Smooth muscle cell (in vitro differentiated cells): ENCODE results near the gene THAP2. TPM values are rescaled to one million over a fixed set of nuclear protein-coding genes. Genes with fewer than 3 reads are reported as not detected.

Source experiments
- DNase-seq: peaks from one replicate; lab custom pipeline; 2025; ENCODE audit not compliant: unreplicated experiment; lab: John Stamatoyannopoulos, UW
- H2AFZ ChIP-seq: fragments of 200-600 bp; sonication (generic); 2 replicates; pipeline ENCODE4 v1.6.0; 2016; ENCODE audit warnings: antibody characterized with exemption, low read depth, mild to moderate bottlenecking
- H3F3A ChIP-seq: fragments of 200-600 bp; sonication (generic); 2 replicates; pipeline ENCODE4 v1.6.0; 2017; ENCODE audit warnings: antibody characterized with exemption, low read depth
- H3K27ac ChIP-seq: fragments of 200-600 bp; sonication (generic); 2 replicates; pipeline ENCODE4 v1.5.1; 2016; ENCODE audit warnings: low read depth, mild to moderate bottlenecking
- H3K27me3 ChIP-seq: fragments of 200-600 bp; sonication (generic); 2 replicates; pipeline ENCODE4 v1.6.1; 2016; ENCODE audit warnings: low read depth, mild to moderate bottlenecking
- H3K36me3 ChIP-seq: fragments of 200-600 bp; sonication (generic); 2 replicates; pipeline ENCODE4 v1.5.1; 2016; ENCODE audit warnings: low read depth
- H3K4me1 ChIP-seq: fragments of 200-600 bp; sonication (generic); 2 replicates; pipeline ENCODE4 v1.5.1; 2016; ENCODE audit warnings: low read depth
- H3K4me2 ChIP-seq: fragments of 200-600 bp; sonication (generic); 2 replicates; pipeline ENCODE4 v1.6.0; 2016; ENCODE audit warnings: mild to moderate bottlenecking
- H3K4me3 ChIP-seq: fragments of 200-600 bp; sonication (generic); 2 replicates; pipeline ENCODE4 v1.5.1; 2016; ENCODE audit warnings: mild to moderate bottlenecking
- H3K79me2 ChIP-seq: fragments of 200-600 bp; sonication (generic); 2 replicates; pipeline ENCODE4 v1.6.0; 2016; ENCODE audit warnings: low read depth, mild to moderate bottlenecking
- H3K9ac ChIP-seq: fragments of 200-600 bp; sonication (generic); 2 replicates; pipeline ENCODE4 v1.6.0; 2016; ENCODE audit warnings: low read depth
- H3K9me3 ChIP-seq: fragments of 200-600 bp; sonication (generic); replicated peaks from 2 replicates; pipeline ENCODE4 v1.5.1; 2016; ENCODE audit warnings: low read depth
- H4K20me1 ChIP-seq: fragments of 200-600 bp; sonication (generic); 2 replicates; pipeline ENCODE4 v1.6.0; 2016; ENCODE audit warnings: low read depth
- CTCF ChIP-seq: fragments of 200-600 bp; sonication (generic); IDR thresholded peaks from 2 replicates; pipeline ENCODE4 v1.5.1; 2017; ENCODE audit warnings: borderline replicate concordance, mild to moderate bottlenecking, antibody characterized with exemption; ENCODE audit not compliant: insufficient read depth, poor library complexity, severe bottlenecking
- WGBS: methylation state at CpG from one replicate; pipeline ENCODE4 v1.1.7; 2016; ENCODE audit warnings: low lambda C conversion rate; 5-methylcytosine and 5-hydroxymethylcytosine counted together
- polyA plus RNA-seq: library from polyadenylated mRNA; unstranded; fragments of >200 nt; fragmentation: Nextera tagmentation; extraction: Ambion mirVana; gene quantifications from 2 replicates; pipeline ENCODE4 v1.2.1, GENCODE V29; 2016
- total RNA-seq: library from RNA; depleted of rRNA; stranded (reverse); fragments of >200 nt; gene quantifications from 2 replicates; pipeline ENCODE4 v1.2.3, GENCODE V29; 2014

THAP2 gene
- total and polyA plus RNA-seq, 2 experiments from 2014 or later: 8.8 to 33.3 TPM

DNA sequence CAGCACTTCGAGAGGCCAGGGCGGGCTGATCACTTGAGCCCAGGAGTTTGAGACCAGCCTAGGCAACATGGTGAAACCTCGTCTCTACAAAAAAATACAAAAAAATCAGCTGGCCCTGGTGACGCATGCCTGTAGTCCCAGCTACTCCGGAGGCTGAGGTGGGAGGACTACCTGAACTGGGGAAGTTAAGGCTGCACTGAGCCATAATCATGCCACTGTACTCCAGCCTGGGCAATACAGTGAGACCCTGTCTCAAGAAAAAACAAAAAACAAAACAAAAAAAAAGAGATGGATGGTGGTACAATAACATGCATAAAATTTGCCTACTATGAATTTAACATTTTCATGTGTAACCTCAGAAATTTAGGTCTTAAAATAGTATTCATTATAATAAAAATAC is 2.2 kb downstream of the THAP2 start:
- Histone ChIP-seq H3K27ac (no peak overlapping the region), H3K4me3 (no peak overlapping the region), H3K9ac (no peak overlapping the region), H3K4me1 (peaks cover 19% of the 10 kb centered on the region), H2AFZ (no peak overlapping the region), H3K36me3 (no peaks in the 10 kb centered on the region), H4K20me1 (peaks cover 15% of the 10 kb centered on the region), H3K27me3 (no peaks in the 10 kb centered on the region), H3K9me3 (no peaks in the 10 kb centered on the region), H3K4me2 (no peak overlapping the region), H3K79me2 (peaks cover 50% of the 10 kb centered on the region), H3F3A (no peaks in the 10 kb centered on the region)
- TF ChIP-seq CTCF: no peak
- no peak for DNase-seq
- 97% methylated on average over 5 of the region's 5 CpGs for WGBS

DNA sequence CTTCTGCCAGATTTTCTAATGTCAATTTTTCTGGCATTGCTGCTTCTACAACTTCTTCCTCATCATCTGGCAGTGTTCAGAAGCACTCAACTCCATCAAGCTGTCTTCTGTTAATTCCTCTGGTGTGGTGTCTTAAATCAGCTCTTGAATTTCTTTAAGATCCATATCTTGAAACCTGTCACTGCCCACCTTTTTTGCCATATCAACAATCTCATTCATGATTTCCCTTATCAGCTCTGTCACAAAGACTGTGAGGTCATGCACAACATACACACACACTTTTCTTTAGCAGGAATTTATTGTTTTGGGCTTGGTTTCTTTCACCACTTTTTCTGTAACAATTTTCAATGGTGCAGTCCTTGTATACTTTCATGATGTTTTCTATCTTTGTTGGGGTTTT is 7.2 kb downstream of the THAP2 start:
- no peak for TF ChIP-seq CTCF
- H3K27me3 ChIP-seq: no peaks in the 10 kb centered on the region
- no peaks in the 10 kb centered on the region for H4K20me1 ChIP-seq
- H3F3A ChIP-seq: no peaks in the 10 kb centered on the region
- H3K79me2 ChIP-seq: peaks cover 9% of the 10 kb centered on the region
- H3K4me3 ChIP-seq: no peak overlapping the region
- no peak overlapping the region for H3K9ac ChIP-seq
- no peak overlapping the region for H3K4me2 ChIP-seq
- DNase-seq: no peak
- no peak overlapping the region for H3K27ac ChIP-seq
- H2AFZ ChIP-seq: no peak overlapping the region
- H3K4me1 ChIP-seq: no peaks in the 10 kb centered on the region
- no peaks in the 10 kb centered on the region for H3K9me3 ChIP-seq
- no peaks in the 10 kb centered on the region for H3K36me3 ChIP-seq

- Histone ChIP-seq H3K36me3 (peaks cover 1% of the 10 kb centered on the region), H3K9ac (no peak overlapping the region), H3K9me3 (no peaks in the 10 kb centered on the region), H3K4me1 (no peaks in the 10 kb centered on the region), H4K20me1 (no peaks in the 10 kb centered on the region), H2AFZ (no peak overlapping the region), H3K27ac (no peak overlapping the region), H3K79me2 (peaks cover 4% of the 10 kb centered on the region), H3K4me2 (no peak overlapping the region), H3F3A (no peaks in the 10 kb centered on the region), H3K27me3 (no peaks in the 10 kb centered on the region), H3K4me3 (no peak overlapping the region)
- 90% methylated on average over 1 of the region's 1 CpG for WGBS
- no peak for DNase-seq
- no peak for TF ChIP-seq CTCF
Measured at GRCh38 chr12:71671816-71672215, 7.7 kb downstream of the THAP2 start.

DNA sequence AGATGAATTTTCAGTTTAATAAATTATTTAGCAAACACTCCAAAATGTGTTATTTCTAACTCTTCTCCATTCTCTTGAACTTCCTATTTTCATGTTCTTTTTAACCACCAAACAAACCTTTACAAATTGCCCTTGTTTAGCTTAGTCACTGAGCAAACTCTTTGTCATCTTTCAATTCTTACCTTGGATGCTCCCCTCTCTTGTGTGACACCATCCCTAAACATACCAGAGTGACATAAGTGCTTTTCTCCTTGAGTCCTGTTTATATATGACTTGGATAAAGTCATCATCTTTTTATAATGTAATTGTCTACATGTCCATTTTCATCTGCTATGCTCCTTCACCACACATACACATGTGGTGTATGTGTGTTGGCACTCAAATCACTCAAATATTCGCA is 18.4 kb downstream of the THAP2 start:
- H3K4me3 ChIP-seq: no peak overlapping the region
- 95% methylated on average over 1 of the region's 1 CpG for WGBS
- no peak overlapping the region for H3K4me2 ChIP-seq
- no peak for DNase-seq
- no peak overlapping the region for H3K27ac ChIP-seq
- peaks cover 8% of the 10 kb centered on the region for H3K4me1 ChIP-seq
- no peaks in the 10 kb centered on the region for H3K36me3 ChIP-seq
- no peak overlapping the region for H2AFZ ChIP-seq
- no peak for TF ChIP-seq CTCF
- H3K27me3 ChIP-seq: no peaks in the 10 kb centered on the region
- H3K9ac ChIP-seq: no peak overlapping the region
- no peaks in the 10 kb centered on the region for H4K20me1 ChIP-seq
- no peaks in the 10 kb centered on the region for H3F3A ChIP-seq
- peaks cover 7% of the 10 kb centered on the region for H3K79me2 ChIP-seq
- H3K9me3 ChIP-seq: no peaks in the 10 kb centered on the region
